SU-DHL-6 (cell line): Measurements from ENCODE around the gene CHRNE.

ENCODE experiments used
- H2AFZ ChIP-seq: fragments of 200-600 bp; sonication (generic); 2 replicates; pipeline ENCODE4 v1.6.1; 2014; ENCODE audit warnings: low read depth, mild to moderate bottlenecking, moderate library complexity, mixed read lengths, antibody characterized with exemption, low read length; ENCODE audit not compliant: severe bottlenecking
- H3F3A ChIP-seq: fragments of 200-600 bp; shearing (Covaris generic); 2 replicates; pipeline ENCODE4 v1.6.0; 2016; ENCODE audit warnings: antibody characterized with exemption, mild to moderate bottlenecking; ENCODE audit not compliant: insufficient read depth
- H3K27ac ChIP-seq: fragments of 200-600 bp; sonication (generic); 2 replicates; pipeline ENCODE4 v1.5.1; 2016; ENCODE audit warnings: low read depth, mild to moderate bottlenecking, low read length, moderate library complexity, mixed read lengths
- H3K27me3 ChIP-seq: fragments of 200-600 bp; sonication (generic), shearing (Covaris generic); 2 replicates; pipeline ENCODE4 v1.6.0; 2014; ENCODE audit warnings: mild to moderate bottlenecking, low read length
- H3K36me3 ChIP-seq: fragments of 200-600 bp; sonication (generic); 2 replicates; pipeline ENCODE4 v1.6.1; 2014; ENCODE audit warnings: mild to moderate bottlenecking, low read length, mixed read lengths
- H3K4me2 ChIP-seq: fragments of 300-600, 200-600 bp; shearing (Covaris generic), sonication (generic); 2 replicates; pipeline ENCODE4 v1.6.0; 2014; ENCODE audit warnings: low read length, low read depth, mild to moderate bottlenecking; ENCODE audit not compliant: poor library complexity, severe bottlenecking
- H3K4me3 ChIP-seq: fragments of 200-600 bp; sonication (generic); 2 replicates; pipeline ENCODE4 v1.5.1; 2014; ENCODE audit warnings: antibody characterized with exemption, low read length, mild to moderate bottlenecking, mixed read lengths; ENCODE audit not compliant: insufficient read depth, poor library complexity, severe bottlenecking
- H3K79me2 ChIP-seq: fragments of 200-600 bp; sonication (generic); 2 replicates; pipeline ENCODE4 v1.6.1; 2014; ENCODE audit warnings: mild to moderate bottlenecking, low read length, moderate library complexity; ENCODE audit not compliant: insufficient read depth
- H3K9ac ChIP-seq: fragments of 200-600 bp; sonication (generic); 2 replicates; pipeline ENCODE4 v1.7.0; 2014; ENCODE audit warnings: mild to moderate bottlenecking, low read length
- H3K9me2 ChIP-seq: fragments of 200-600 bp; sonication (generic); replicated peaks from 2 replicates; pipeline ENCODE4 v1.6.1; 2014; ENCODE audit warnings: low read length; ENCODE audit not compliant: insufficient read depth
- H3K9me3 ChIP-seq: fragments of 200-600 bp; sonication (generic); 2 replicates; pipeline ENCODE4 v1.6.1; 2014; ENCODE audit warnings: low read length, mixed read lengths; ENCODE audit not compliant: insufficient read depth
- H4K20me1 ChIP-seq: fragments of 200-600 bp; sonication (generic); 2 replicates; pipeline ENCODE4 v1.6.1; 2014; ENCODE audit warnings: low read depth, mild to moderate bottlenecking, antibody characterized with exemption, low read length, moderate library complexity, mixed read lengths
- EZH2phosphoT487 ChIP-seq: fragments of 200-600 bp; sonication (generic), shearing (Covaris generic); conservative IDR thresholded peaks from 2 replicates; pipeline ENCODE4 v1.6.1; 2018; ENCODE audit warnings: mild to moderate bottlenecking, antibody characterized with exemption, low read length, moderate library complexity, mixed read lengths
- TF ChIP-seq, protein P1 (sequence below): fragments of 200-600 bp; sonication (generic); IDR thresholded peaks from one replicate; pipeline ENCODE4 v1.5.1; 2017; ENCODE audit warnings: antibody characterized with exemption, mild to moderate bottlenecking, low read length, moderate library complexity; ENCODE audit not compliant: insufficient read depth, poor library complexity, severe bottlenecking

CHRNE gene

DNA sequence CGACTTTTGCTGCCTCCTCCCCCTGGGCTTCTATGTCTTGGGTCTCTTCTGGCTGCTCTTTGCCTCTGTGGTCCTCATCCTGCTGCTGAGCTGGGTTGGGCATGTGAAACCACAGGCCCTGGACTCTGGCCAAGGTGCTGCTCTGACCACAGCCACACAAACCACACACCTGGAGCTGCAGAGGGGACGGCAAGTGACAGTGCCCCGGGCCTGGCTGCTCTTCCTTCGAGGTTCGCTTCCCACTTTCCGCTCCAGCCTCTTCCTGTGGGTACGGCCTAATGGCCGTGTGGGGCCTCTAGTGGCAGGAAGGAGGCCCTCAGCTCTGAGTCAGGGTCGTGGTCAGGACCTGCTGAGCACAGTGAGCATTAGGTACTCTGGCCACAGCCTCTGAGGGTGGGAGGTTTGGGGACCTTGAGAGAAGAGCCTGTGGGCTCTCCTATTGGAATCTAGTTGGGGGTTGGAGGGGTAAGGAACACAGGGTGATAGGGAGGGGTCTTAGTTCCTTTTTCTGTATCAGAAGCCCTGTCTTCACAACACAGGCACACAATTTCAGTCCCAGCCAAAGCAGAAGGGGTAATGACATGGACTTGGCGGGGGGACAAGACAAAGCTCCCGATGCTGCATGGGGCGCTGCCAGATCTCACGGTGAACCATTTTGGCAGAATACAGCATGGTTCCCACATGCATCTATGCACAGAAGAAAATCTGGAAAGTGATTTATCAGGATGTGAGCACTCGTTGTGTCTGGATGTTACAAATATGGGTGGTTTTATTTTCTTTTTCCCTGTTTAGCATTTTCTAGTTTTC lies 31.5 kb upstream of the CHRNE start:
- no peaks in the 10 kb centered on the region for H4K20me1 ChIP-seq
- H3F3A ChIP-seq = 0 out of 2 replicates have a peak, but pooled peaks cover under 1% of the 10 kb centered on the region
- no peak overlapping the region for H3K9ac ChIP-seq
- H3K4me2 ChIP-seq = no peak overlapping the region
- H3K36me3 ChIP-seq = no peaks in the 10 kb centered on the region
- H3K9me3 ChIP-seq = no peaks in the 10 kb centered on the region
- H3K4me3 ChIP-seq = no peak overlapping the region
- H3K27me3 ChIP-seq = no peaks in the 10 kb centered on the region
- H3K79me2 ChIP-seq = peaks cover 14% of the 10 kb centered on the region
- H3K9me2 ChIP-seq = no peaks in the 10 kb centered on the region
- no peak overlapping the region for H3K27ac ChIP-seq
- H2AFZ ChIP-seq = no peak overlapping the region
- no peak for TF ChIP-seq EZH2phosphoT487
- TF ChIP-seq, protein P1, sequence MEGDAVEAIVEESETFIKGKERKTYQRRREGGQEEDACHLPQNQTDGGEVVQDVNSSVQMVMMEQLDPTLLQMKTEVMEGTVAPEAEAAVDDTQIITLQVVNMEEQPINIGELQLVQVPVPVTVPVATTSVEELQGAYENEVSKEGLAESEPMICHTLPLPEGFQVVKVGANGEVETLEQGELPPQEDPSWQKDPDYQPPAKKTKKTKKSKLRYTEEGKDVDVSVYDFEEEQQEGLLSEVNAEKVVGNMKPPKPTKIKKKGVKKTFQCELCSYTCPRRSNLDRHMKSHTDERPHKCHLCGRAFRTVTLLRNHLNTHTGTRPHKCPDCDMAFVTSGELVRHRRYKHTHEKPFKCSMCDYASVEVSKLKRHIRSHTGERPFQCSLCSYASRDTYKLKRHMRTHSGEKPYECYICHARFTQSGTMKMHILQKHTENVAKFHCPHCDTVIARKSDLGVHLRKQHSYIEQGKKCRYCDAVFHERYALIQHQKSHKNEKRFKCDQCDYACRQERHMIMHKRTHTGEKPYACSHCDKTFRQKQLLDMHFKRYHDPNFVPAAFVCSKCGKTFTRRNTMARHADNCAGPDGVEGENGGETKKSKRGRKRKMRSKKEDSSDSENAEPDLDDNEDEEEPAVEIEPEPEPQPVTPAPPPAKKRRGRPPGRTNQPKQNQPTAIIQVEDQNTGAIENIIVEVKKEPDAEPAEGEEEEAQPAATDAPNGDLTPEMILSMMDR = no peak

DNA sequence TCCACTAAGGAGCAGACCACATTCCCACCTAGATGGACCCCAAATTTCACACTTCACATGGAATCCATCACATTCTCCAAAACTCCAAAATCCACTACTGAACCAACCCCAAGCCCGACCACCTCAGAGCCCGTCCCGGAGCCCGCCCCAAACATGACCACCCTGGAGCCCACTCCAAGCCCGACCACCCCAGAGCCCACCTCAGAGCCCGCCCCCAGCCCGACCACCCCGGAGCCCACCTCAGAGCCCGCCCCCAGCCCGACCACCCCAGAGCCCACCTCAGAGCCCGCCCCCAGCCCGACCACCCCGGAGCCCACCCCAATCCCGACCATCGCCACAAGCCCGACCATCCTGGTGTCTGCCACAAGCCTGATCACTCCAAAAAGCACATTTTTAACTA lies 30.7 kb upstream of the CHRNE start:
- TF ChIP-seq, protein P1 = no peak
- no peak for TF ChIP-seq EZH2phosphoT487
- Histone ChIP-seq H2AFZ (no peak overlapping the region), H3K27me3 (no peaks in the 10 kb centered on the region), H3K27ac (no peak overlapping the region), H3F3A (0 out of 2 replicates have a peak, but pooled peaks cover 3% of the 10 kb centered on the region), H3K4me2 (no peak overlapping the region), H4K20me1 (no peaks in the 10 kb centered on the region), H3K4me3 (no peak overlapping the region), H3K36me3 (no peaks in the 10 kb centered on the region), H3K79me2 (peaks cover 7% of the 10 kb centered on the region), H3K9me2 (no peaks in the 10 kb centered on the region), H3K9ac (no peak overlapping the region), H3K9me3 (no peaks in the 10 kb centered on the region)

DNA sequence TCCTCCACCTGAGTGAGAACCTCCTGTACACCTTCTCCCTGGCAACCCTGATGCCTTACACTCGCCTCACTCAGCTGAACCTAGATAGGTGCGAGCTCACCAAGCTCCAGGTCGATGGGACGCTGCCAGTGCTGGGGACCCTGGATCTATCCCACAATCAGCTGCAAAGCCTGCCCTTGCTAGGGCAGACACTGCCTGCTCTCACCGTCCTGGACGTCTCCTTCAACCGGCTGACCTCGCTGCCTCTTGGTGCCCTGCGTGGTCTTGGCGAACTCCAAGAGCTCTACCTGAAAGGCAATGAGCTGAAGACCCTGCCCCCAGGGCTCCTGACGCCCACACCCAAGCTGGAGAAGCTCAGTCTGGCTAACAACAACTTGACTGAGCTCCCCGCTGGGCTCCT lies 29.9 kb upstream of the CHRNE start:
- Histone ChIP-seq H3K4me2 (no peak overlapping the region), H3K36me3 (no peaks in the 10 kb centered on the region), H4K20me1 (no peaks in the 10 kb centered on the region), H3F3A (0 out of 2 replicates have a peak, but pooled peaks cover 3% of the 10 kb centered on the region), H3K4me3 (no peak overlapping the region), H3K27ac (no peak overlapping the region), H3K9ac (no peak overlapping the region), H2AFZ (no peak overlapping the region), H3K9me3 (no peaks in the 10 kb centered on the region), H3K9me2 (no peaks in the 10 kb centered on the region), H3K79me2 (no peaks in the 10 kb centered on the region), H3K27me3 (no peaks in the 10 kb centered on the region)
- TF ChIP-seq, protein P1 = no peak
- no peak for TF ChIP-seq EZH2phosphoT487
